Activated T-helper 17 cell treated with anti-CD3 and anti-CD28 coated beads, Interleukin-2, amount 50 U/mL, for 72 hours (primary cell): ENCODE measurements around the gene SNRPB2. TPM values are rescaled to one million over a fixed set of nuclear protein-coding genes. Genes with fewer than 3 reads are reported as not detected.

ENCODE experiments used
- total RNA-seq, 2 donors: library from RNA; stranded (reverse); gene quantifications; one replicate each; pipeline ENCODE4 v1.2.3, GENCODE V29; 2022

The SNRPB2 gene
- total RNA-seq, 2 donors from 2014 or later: 75.0 to 119 TPM

Other genes with a start within 250 kb of the SNRPB2 start
- gene KIF16B, start 156.6 kb upstream of the SNRPB2 start, total RNA-seq: 1 to 10 TPM; 6.9 to 9.8 TPM
- not detected for gene OTOR, start 18.3 kb downstream of the SNRPB2 start, total RNA-seq